K562 (cell line): ENCODE measurements around the gene MKS1.
A peak's percentile ranks its signal among the peaks of the same experiment; 100 is the strongest.

Experiments
- CTBP1 ChIP-seq: fragments of 450-650 bp; IDR thresholded peaks from 2 replicates; pipeline ENCODE4 v1.6.1; 2016; ENCODE audit warnings: borderline replicate concordance
- CTCF ChIP-seq, 3 experiments: IDR thresholded peaks in 2 of 3; conservative IDR thresholded peaks in 1 of 3; 2 replicates each; pipeline ENCODE4 v1.5.1; 2011 to 2012; ENCODE audit warnings: low read length in 3 of 3, mild to moderate bottlenecking in 3 of 3, control low read depth in 2 of 3, improper control_type of control experiment in 1 of 3, inconsistent platforms in 1 of 3, low read depth in 1 of 3, mixed read lengths in 1 of 3, moderate library complexity in 1 of 3; ENCODE audit not compliant: insufficient read depth in 2 of 3
- DLX4 ChIP-seq: fragments of 250-450 bp; sonication (Bioruptor Pico); IDR thresholded peaks from 2 replicates; pipeline ENCODE4 v1.6.1; 2021; ENCODE audit warnings: mild to moderate bottlenecking
- ESRRA ChIP-seq: fragments of 450-650 bp; IDR thresholded peaks from 2 replicates; pipeline ENCODE4 v1.6.1; 2014; ENCODE audit warnings: low read depth, mild to moderate bottlenecking, moderate library complexity, borderline replicate concordance
- FOXA1 ChIP-seq: fragments of 450-650 bp; IDR thresholded peaks from 2 replicates; pipeline ENCODE4 v1.6.1; 2016; ENCODE audit warnings: mild to moderate bottlenecking, borderline replicate concordance
- HDAC6 ChIP-seq: IDR thresholded peaks from 2 replicates; pipeline ENCODE4 v1.6.1; 2012; ENCODE audit warnings: low read depth, mild to moderate bottlenecking, control low read depth, inconsistent platforms, low read length, moderate library complexity
- JUND ChIP-seq, 2 experiments: IDR thresholded peaks; 2 replicates in 1 of 2; 3 replicates in 1 of 2; pipeline ENCODE4 v1.6.1; 2011; ENCODE audit warnings: borderline replicate concordance in 2 of 2, low read depth in 2 of 2, low read length in 2 of 2, improper control_type of control experiment in 1 of 2, missing biosample characterization in 1 of 2, missing genetic modification characterization in 1 of 2, missing genetic modification reagents in 1 of 2
- POLR2A ChIP-seq: fragments of 450-650 bp; conservative IDR thresholded peaks from 2 replicates; pipeline ENCODE4 v1.6.1; 2016
- POLR2AphosphoS5 ChIP-seq: IDR thresholded peaks from 2 replicates; pipeline ENCODE4 v1.6.1; 2011; ENCODE audit warnings: mild to moderate bottlenecking, low read depth, low read length, moderate library complexity; ENCODE audit not compliant: control insufficient read depth, insufficient read depth
- POLR2G ChIP-seq: fragments of 200-400 bp; formaldehyde crosslinking; IDR thresholded peaks from 2 replicates; pipeline ENCODE4 v1.6.1; 2017; ENCODE audit warnings: low read depth, mild to moderate bottlenecking, antibody characterized with exemption, low read length, moderate library complexity
- REST ChIP-seq, 2 experiments: fragments of 450-650 bp; formaldehyde crosslinking in 1 of 2; IDR thresholded peaks; 2 replicates each; pipeline versions ENCODE4 v1.4.0 to v1.6.1; 2014 to 2020; ENCODE audit warnings: mild to moderate bottlenecking in 2 of 2, borderline replicate concordance in 1 of 2, low read depth in 1 of 2
- SRSF3 ChIP-seq: fragments of 200-400 bp; formaldehyde crosslinking; IDR thresholded peaks from 2 replicates; pipeline ENCODE4 v1.6.1; 2016; ENCODE audit warnings: mild to moderate bottlenecking, low read length, moderate library complexity; ENCODE audit not compliant: insufficient read depth
- ZNF830 ChIP-seq: fragments of 250-450 bp; sonication (Bioruptor Pico); IDR thresholded peaks from 2 replicates; pipeline ENCODE4 v1.5.0; 2021; ENCODE audit warnings: mild to moderate bottlenecking

GRCh38 chr17:58191241-58191896 is 27.7 kb downstream of the MKS1 start:
- no peak for TF ChIP-seq REST (IDR thresholded peaks at IDR 0.05; ENCODE audit: borderline replicate concordance)
- TF ChIP-seq REST (CRISPR knock-in tag; IDR thresholded peaks at IDR 0.05; ENCODE audit: low read depth) = no peak
- no peak for TF ChIP-seq CTCF (IDR thresholded peaks at IDR 0.05 in 2 of 3, conservative IDR thresholded peaks at IDR 0.05 in 1 of 3; ENCODE audit: insufficient read depth in 2 of 3, low read depth in 1 of 3, low read length in 3 of 3)
- no peak for TF ChIP-seq DLX4
- peak; percentile 15; the same call in 1 of the 2 replicates for TF ChIP-seq CTBP1
- TF ChIP-seq FOXA1 = no peak
- TF ChIP-seq ESRRA = no peak
- no peak for TF ChIP-seq JUND (IDR thresholded peaks at IDR 0.05; ENCODE audit: borderline replicate concordance, low read depth, low read length)
- no peak for TF ChIP-seq JUND (tag; IDR thresholded peaks at IDR 0.05; ENCODE audit: borderline replicate concordance, low read depth, low read length)
- TF ChIP-seq HDAC6 = no peak
- no peak for TF ChIP-seq POLR2G
- no peak for TF ChIP-seq POLR2A
- no peak for TF ChIP-seq SRSF3
- no peak for TF ChIP-seq POLR2AphosphoS5
- TF ChIP-seq ZNF830 (CRISPR knock-in tag) = no peak
